A549 (cell line): ENCODE results near the gene CLASP2. TPM values are rescaled to one million over a fixed set of nuclear protein-coding genes. Genes with fewer than 3 reads are reported as not detected.
"Not testable (repeated sequence)": the region's sequence is repeated elsewhere in the genome, so short reads cannot be mapped to it uniquely, and the experiment has no call there.

Source experiments
- ATAC-seq, 2 experiments: fragments of 200-7000 bp in 1 of 2; fragments of >200 bp in 1 of 2; cut with Nextera tagmentation in 1 of 2; cut with Tn5 transposase in 1 of 2; 3 replicates each; pipeline versions ENCODE4 v1.8.0 to v1.9.1; 2018 to 2020; ENCODE audit warnings: mild to moderate bottlenecking in 1 of 2, moderate library complexity in 1 of 2
- CTCF ChIA-PET: fragments of 300-600 bp; sonication (Branson Sonifier 250); formaldehyde crosslinking; extraction: SDS; loops from one replicate; lab custom pipeline; 2021; ENCODE audit warnings: antibody characterized with exemption, inconsistent platforms; lab: Yijun Ruan, JAX
- POLR2A ChIA-PET: fragments of 350-600 bp; formaldehyde crosslinking; extraction: SDS; loops from one replicate; lab custom pipeline; 2021; ENCODE audit warnings: antibody characterized with exemption, inconsistent platforms; lab: Yijun Ruan, JAX
- DNase-seq, 2 experiments: peaks; one replicate each; pipeline versions ENCODE4 v3.0.0 to v3.0.0-alpha.2; 2011 to 2016; ENCODE audit warnings: low read depth in 1 of 2, low spot score in 1 of 2
- FAIRE-seq: peaks from 2 replicates; lab custom pipeline; 2011; peaks lifted over from hg19 to GRCh38; lab: Jason Lieb, UNC
- H3K27ac ChIP-seq, 2 experiments: fragments of >200 bp; sonication (Bioruptor Twin); formaldehyde crosslinking; 3 replicates each; pipeline ENCODE4 v1.5.1; 2016 to 2017
- H3K4me1 ChIP-seq: fragments of >200 bp; sonication (Bioruptor Twin); formaldehyde crosslinking; 3 replicates; pipeline ENCODE4 v1.6.1; 2016
- H3K4me2 ChIP-seq: fragments of >200 bp; sonication (Bioruptor Twin); formaldehyde crosslinking; 3 replicates; pipeline ENCODE4 v1.6.1; 2016
- H3K4me3 ChIP-seq: fragments of >200 bp; sonication (Bioruptor Twin); formaldehyde crosslinking; 3 replicates; pipeline ENCODE4 v1.5.1; 2016
- H3K9me3 ChIP-seq: fragments of >200 bp; sonication (Bioruptor Twin); formaldehyde crosslinking; 3 replicates; pipeline ENCODE4 v1.6.1; 2016
- BHLHE40 ChIP-seq: IDR thresholded peaks from 2 replicates; pipeline ENCODE4 v1.6.1; 2012; ENCODE audit warnings: low read depth, low read length, inconsistent platforms
- CBX2 ChIP-seq: fragments of 200-600 bp; sonication (generic); IDR thresholded peaks from 2 replicates; pipeline ENCODE4 v1.6.1; 2016; ENCODE audit warnings: low read depth, mild to moderate bottlenecking, borderline replicate concordance
- EHF ChIP-seq: fragments of 250-450 bp; sonication (Bioruptor Pico); IDR thresholded peaks from 2 replicates; pipeline ENCODE4 v1.5.0; 2020; ENCODE audit warnings: mild to moderate bottlenecking
- EP300 ChIP-seq, 2 experiments: fragments of >200 bp; sonication (Bioruptor Twin); formaldehyde crosslinking; IDR thresholded peaks; 2 replicates in 1 of 2; 3 replicates in 1 of 2; pipeline ENCODE4 v1.6.1; 2016 to 2017
- ESRRA ChIP-seq: fragments of 150-350 bp; IDR thresholded peaks from 2 replicates; pipeline ENCODE4 v1.6.1; 2014; ENCODE audit warnings: mild to moderate bottlenecking, low read length, borderline replicate concordance
- FOSB ChIP-seq: fragments of 250-450 bp; sonication (Bioruptor Pico); IDR thresholded peaks from 2 replicates; pipeline ENCODE4 v1.5.0; 2020; ENCODE audit warnings: mild to moderate bottlenecking, moderate library complexity
- FOSL2 ChIP-seq, 2 experiments: fragments of 450-650 bp in 1 of 2; fragments of >200 bp in 1 of 2; sonication (Bioruptor Twin) in 1 of 2; formaldehyde crosslinking; IDR thresholded peaks; 2 replicates each; pipeline versions ENCODE4 v1.5.0 to v1.6.1; 2016 to 2020; ENCODE audit warnings: mild to moderate bottlenecking in 1 of 2, moderate library complexity in 1 of 2
- GATA3 ChIP-seq: IDR thresholded peaks from 2 replicates; pipeline ENCODE4 v1.6.1; 2012; ENCODE audit warnings: borderline replicate concordance
- HOXA7 ChIP-seq: fragments of 250-450 bp; sonication (Bioruptor Pico); IDR thresholded peaks from 2 replicates; pipeline ENCODE4 v1.5.0; 2020; ENCODE audit warnings: mild to moderate bottlenecking, moderate library complexity
- HOXB13 ChIP-seq: fragments of 250-450 bp; sonication (Bioruptor Pico); IDR thresholded peaks from 2 replicates; pipeline ENCODE4 v1.5.0; 2020; ENCODE audit warnings: low read depth, mild to moderate bottlenecking, moderate library complexity
- HOXB5 ChIP-seq: fragments of 250-450 bp; sonication (Bioruptor Pico); IDR thresholded peaks from 2 replicates; pipeline ENCODE4 v1.5.0; 2020; ENCODE audit warnings: mild to moderate bottlenecking, moderate library complexity
- MAFK ChIP-seq: fragments of 450-650 bp; IDR thresholded peaks from 2 replicates; pipeline ENCODE4 v1.6.1; 2014; ENCODE audit not compliant: partially characterized antibody
- NFE2L2 ChIP-seq: fragments of 150-350 bp; conservative IDR thresholded peaks from 2 replicates; pipeline ENCODE4 v1.6.1; 2014; ENCODE audit warnings: low read length
- NPAS2 ChIP-seq: fragments of 250-450 bp; sonication (Bioruptor Pico); IDR thresholded peaks from 2 replicates; pipeline ENCODE4 v1.8.0; 2022; ENCODE audit warnings: mild to moderate bottlenecking, moderate library complexity, borderline replicate concordance
- NR3C1 ChIP-seq: fragments of >200 bp; sonication (Bioruptor Twin); formaldehyde crosslinking; IDR thresholded peaks from 3 replicates; pipeline ENCODE4 v1.6.1; 2017
- RFX5 ChIP-seq: fragments of 450-650 bp; IDR thresholded peaks from 2 replicates; pipeline ENCODE4 v1.7.1; 2014; ENCODE audit warnings: antibody characterized with exemption, mild to moderate bottlenecking, moderate library complexity
- RNF2 ChIP-seq: fragments of 200-600 bp; sonication (generic); IDR thresholded peaks from 2 replicates; pipeline ENCODE4 v1.6.1; 2016; ENCODE audit warnings: low read depth, mild to moderate bottlenecking, antibody characterized with exemption, moderate library complexity, borderline replicate concordance
- TP53 ChIP-seq: fragments of 250-450 bp; sonication (Bioruptor Pico); IDR thresholded peaks from 2 replicates; pipeline ENCODE4 v1.5.0; 2021; ENCODE audit warnings: mild to moderate bottlenecking, moderate library complexity
- ZC3H11A ChIP-seq: fragments of 450-650 bp; IDR thresholded peaks from 2 replicates; pipeline ENCODE4 v1.6.1; 2014; ENCODE audit warnings: antibody characterized with exemption, mild to moderate bottlenecking
- WGBS: methylation state at CpG from one replicate; pipeline ENCODE4 v1.1.6; 2017; ENCODE audit errors: missing lambda C conversion rate; 5-methylcytosine and 5-hydroxymethylcytosine counted together
- polyA plus RNA-seq, 4 experiments: library from polyadenylated mRNA; depleted of rRNA in 3 of 4; stranded (reverse); fragments of >200 nt; fragmentation: RNase III in 1 of 4; extraction: RNeasy Plus Mini Kit Qiagen cat#74134 plus additional on column Dnase treatment in 1 of 4; gene quantifications; 2 replicates in 3 of 4; 3 replicates in 1 of 4; pipeline ENCODE4 v1.2.3, GENCODE V29; 2011 to 2017
- TF ChIP-seq, protein P1 (sequence below): fragments of 150-350 bp; IDR thresholded peaks from 2 replicates; pipeline ENCODE4 v1.6.1; 2014; ENCODE audit warnings: low read depth, mild to moderate bottlenecking, low read length
- TF ChIP-seq, protein P2 (sequence below): fragments of >200 bp; sonication (Bioruptor Twin); formaldehyde crosslinking; IDR thresholded peaks from 3 replicates; pipeline ENCODE4 v1.5.1; 2016
- TF ChIP-seq, protein P3 (sequence below): IDR thresholded peaks from 2 replicates; pipeline ENCODE4 v1.6.1; 2012
- TF ChIP-seq, protein P4 (sequence below): fragments of 250-450 bp; sonication (Bioruptor Pico); IDR thresholded peaks from 2 replicates; pipeline ENCODE4 v1.5.0; 2021; ENCODE audit warnings: mild to moderate bottlenecking, moderate library complexity, borderline replicate concordance

The CLASP2 gene
- polyA plus RNA-seq, 2 of the 4 experiments (the other 2 are of a cell fraction), result 18.1 to 66.5 TPM

DNA sequence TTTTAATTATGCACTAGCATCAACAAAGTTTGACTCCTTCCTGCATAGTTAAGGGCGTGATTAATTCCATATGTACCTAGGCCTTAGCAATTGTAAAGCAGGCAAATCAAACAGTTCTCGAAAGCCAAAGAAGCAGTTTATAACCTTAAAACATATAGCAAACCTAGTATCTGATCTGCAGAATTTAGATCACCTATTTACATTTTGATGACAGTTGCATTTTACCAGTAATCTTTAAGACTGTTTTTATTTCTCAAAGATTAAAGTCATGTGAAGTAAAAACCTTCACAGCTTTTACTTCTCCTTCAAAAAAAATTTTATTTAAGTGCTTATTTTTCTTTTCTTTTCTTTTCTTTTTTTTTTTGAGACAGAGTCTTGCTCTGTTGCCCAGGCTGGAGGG is 257.0 kb downstream of the CLASP2 start:
- H3K4me2 ChIP-seq, result no peak overlapping the region
- ChIA-PET CTCF (no interaction called here), POLR2A (no interaction called here)
- FAIRE-seq (no peak), DNase-seq (no peak), ATAC-seq (no peak)
- peaks cover 16% of the 10 kb centered on the region for H3K9me3 ChIP-seq
- H3K4me1 ChIP-seq, result no peaks in the 10 kb centered on the region
- H3K4me3 ChIP-seq, result no peak overlapping the region
- H3K27ac ChIP-seq, result no peak overlapping the region
- 81% methylated on average over 2 of the region's 2 CpGs for WGBS
- no peak for TF ChIP-seq GATA3
- TF ChIP-seq MAFK, result peak; percentile 66

DNA sequence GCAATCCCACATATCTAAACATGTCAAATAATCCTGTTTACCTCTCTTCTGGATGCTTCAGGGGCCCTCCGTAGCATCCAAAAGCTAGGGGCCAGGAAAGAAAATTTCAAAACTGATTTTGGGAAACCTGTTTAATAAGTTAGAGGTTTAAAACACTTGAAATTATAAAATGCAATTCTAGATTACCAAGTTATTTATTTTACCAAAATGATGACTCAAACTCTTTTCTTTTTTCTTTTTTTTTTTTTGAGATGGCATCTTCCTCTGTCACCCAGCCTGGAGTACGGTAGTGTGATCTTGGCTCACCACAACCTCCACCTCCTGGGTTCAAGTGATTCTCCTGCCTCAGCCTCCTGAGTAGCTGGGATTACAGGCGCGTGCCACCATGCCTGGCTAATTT is 258.5 kb downstream of the CLASP2 start:
- H3K4me1 ChIP-seq, POLR2A ChIA-PET, FAIRE-seq, H3K4me2 ChIP-seq, DNase-seq, H3K4me3 ChIP-seq, ATAC-seq, H3K27ac ChIP-seq, CTCF ChIA-PET: not testable (repeated sequence)
- peaks cover 16% of the 10 kb centered on the region for H3K9me3 ChIP-seq
- WGBS, result 82% methylated on average over 4 of the region's 4 CpGs

DNA sequence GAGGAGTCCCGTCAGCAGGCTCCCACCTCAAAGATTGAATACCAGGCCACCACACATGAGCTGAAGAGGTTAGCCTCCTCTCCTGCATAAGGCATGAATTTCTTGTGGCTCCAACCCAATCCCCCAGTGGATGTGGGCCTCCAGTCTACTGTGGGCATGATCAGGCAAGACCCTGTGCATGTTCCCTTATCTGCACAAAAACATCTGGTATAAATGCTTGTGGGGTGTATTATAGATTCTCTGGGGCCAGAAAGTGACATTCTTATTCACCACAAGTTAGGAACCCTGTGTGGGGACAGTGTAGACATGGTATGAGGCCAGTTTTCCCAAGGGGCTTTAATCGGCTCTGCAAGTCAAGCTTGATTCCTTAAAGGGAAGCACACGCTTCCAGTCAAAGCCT is 259.6 kb downstream of the CLASP2 start:
- DNase-seq, result no peak
- H3K4me2 ChIP-seq, result no peak overlapping the region
- 89% methylated on average over 3 of the region's 3 CpGs for WGBS
- FAIRE-seq, result no peak
- ChIA-PET POLR2A (no interaction called here), CTCF (no interaction called here)
- no peak for ATAC-seq
- peaks cover 16% of the 10 kb centered on the region for H3K9me3 ChIP-seq
- TF ChIP-seq ESRRA (no peak), FOSL2 (IDR thresholded peaks at IDR 0.05) (no peak), FOSL2 (CRISPR knock-in tag; IDR thresholded peaks at IDR 0.05) (no peak)
- no peak overlapping the region for H3K27ac ChIP-seq
- H3K4me3 ChIP-seq, result no peak overlapping the region
- no peaks in the 10 kb centered on the region for H3K4me1 ChIP-seq

DNA sequence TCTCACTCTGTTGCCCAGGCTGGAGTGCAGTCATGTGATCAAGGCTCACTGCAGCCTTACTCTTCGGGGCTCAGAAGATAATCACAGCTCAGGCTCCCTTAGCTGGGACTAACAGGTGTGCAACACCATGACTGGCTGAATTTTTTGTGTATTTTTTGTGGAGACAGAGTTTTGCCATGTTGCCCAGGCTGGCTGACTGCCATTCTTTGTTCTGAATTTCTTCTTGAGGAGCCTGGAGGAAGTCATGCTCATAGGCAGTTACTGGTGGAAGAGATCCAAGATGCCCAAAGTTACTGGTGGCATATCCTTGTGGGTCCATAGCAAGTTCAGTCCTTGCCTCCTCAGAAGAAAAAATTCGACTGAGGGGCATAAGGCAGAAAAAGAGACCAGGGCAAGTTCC is 261.3 kb downstream of the CLASP2 start:
- FAIRE-seq, result no peak
- Histone ChIP-seq H3K9me3 (peaks cover 16% of the 10 kb centered on the region), H3K4me3 (no peak overlapping the region), H3K4me1 (no peaks in the 10 kb centered on the region), H3K27ac (no peak overlapping the region), H3K4me2 (no peak overlapping the region)
- TF ChIP-seq EP300 (IDR thresholded peaks at IDR 0.05) (no peak), HOXA7 (CRISPR knock-in tag) (no peak), RFX5 (no peak), HOXB13 (CRISPR knock-in tag) (no peak), HOXB5 (CRISPR knock-in tag) (no peak)
- TF ChIP-seq, protein P1, sequence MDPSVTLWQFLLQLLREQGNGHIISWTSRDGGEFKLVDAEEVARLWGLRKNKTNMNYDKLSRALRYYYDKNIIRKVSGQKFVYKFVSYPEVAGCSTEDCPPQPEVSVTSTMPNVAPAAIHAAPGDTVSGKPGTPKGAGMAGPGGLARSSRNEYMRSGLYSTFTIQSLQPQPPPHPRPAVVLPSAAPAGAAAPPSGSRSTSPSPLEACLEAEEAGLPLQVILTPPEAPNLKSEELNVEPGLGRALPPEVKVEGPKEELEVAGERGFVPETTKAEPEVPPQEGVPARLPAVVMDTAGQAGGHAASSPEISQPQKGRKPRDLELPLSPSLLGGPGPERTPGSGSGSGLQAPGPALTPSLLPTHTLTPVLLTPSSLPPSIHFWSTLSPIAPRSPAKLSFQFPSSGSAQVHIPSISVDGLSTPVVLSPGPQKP, result no peak
- no peak for DNase-seq
- CTCF ChIA-PET, result no interaction called here
- POLR2A ChIA-PET, result no interaction called here
- 3% methylated on average over 2 of the region's 2 CpGs for WGBS
- no peak for ATAC-seq

DNA sequence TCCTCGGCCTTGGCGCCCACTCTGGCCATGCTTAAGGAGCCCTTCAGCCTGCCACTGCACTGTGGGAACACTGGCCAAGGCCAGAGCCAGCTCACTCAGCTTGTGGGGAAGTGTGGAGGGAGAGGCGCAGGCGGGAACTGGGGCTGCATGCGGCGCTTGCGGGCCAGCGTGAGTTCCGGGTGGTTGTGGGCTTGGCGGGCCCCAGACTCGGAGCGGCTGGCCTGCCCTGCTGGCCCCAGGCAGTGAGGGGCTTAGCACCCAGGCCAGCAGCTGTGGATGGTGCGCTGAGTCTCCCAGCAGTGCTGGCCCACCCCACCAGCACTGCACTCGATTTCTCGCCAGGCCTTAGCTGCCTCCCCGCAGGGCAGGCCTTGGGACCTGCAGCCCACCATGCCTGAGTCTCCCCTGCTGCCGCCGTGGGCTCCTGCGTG is 264.7 kb downstream of the CLASP2 start:
- CTCF ChIA-PET, result interaction anchor here (1.3 kb wide), 1 partner anchor 13 kb away, joined by 3 read pairs; no protein-coding TSS in a partner anchor
- DNase-seq, result no peak
- Histone ChIP-seq H3K4me3 (no peak overlapping the region), H3K27ac (no peak overlapping the region), H3K9me3 (peaks cover 4% of the 10 kb centered on the region; the same call in 1 of the 3 replicates), H3K4me2 (no peak overlapping the region), H3K4me1 (no peaks in the 10 kb centered on the region)
- 86% methylated on average over 14 of the region's 19 CpGs for WGBS
- no peak for FAIRE-seq
- POLR2A ChIA-PET, result no interaction called here
- ATAC-seq, result no peak
- TF ChIP-seq HOXB13 (CRISPR knock-in tag) (no peak), FOSB (CRISPR knock-in tag) (no peak), NFE2L2 (no peak), HOXA7 (CRISPR knock-in tag) (no peak), BHLHE40 (no peak), TP53 (CRISPR knock-in tag) (no peak), RNF2 (no peak), GATA3 (no peak), NPAS2 (CRISPR knock-in tag) (no peak), ZC3H11A (no peak), EHF (CRISPR knock-in tag) (no peak), CBX2 (no peak), NR3C1 (no peak), EP300 (IDR thresholded peaks at IDR 0.05) (no peak)
- TF ChIP-seq, protein P2, sequence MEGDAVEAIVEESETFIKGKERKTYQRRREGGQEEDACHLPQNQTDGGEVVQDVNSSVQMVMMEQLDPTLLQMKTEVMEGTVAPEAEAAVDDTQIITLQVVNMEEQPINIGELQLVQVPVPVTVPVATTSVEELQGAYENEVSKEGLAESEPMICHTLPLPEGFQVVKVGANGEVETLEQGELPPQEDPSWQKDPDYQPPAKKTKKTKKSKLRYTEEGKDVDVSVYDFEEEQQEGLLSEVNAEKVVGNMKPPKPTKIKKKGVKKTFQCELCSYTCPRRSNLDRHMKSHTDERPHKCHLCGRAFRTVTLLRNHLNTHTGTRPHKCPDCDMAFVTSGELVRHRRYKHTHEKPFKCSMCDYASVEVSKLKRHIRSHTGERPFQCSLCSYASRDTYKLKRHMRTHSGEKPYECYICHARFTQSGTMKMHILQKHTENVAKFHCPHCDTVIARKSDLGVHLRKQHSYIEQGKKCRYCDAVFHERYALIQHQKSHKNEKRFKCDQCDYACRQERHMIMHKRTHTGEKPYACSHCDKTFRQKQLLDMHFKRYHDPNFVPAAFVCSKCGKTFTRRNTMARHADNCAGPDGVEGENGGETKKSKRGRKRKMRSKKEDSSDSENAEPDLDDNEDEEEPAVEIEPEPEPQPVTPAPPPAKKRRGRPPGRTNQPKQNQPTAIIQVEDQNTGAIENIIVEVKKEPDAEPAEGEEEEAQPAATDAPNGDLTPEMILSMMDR, result no peak
- TF ChIP-seq, protein P3, sequence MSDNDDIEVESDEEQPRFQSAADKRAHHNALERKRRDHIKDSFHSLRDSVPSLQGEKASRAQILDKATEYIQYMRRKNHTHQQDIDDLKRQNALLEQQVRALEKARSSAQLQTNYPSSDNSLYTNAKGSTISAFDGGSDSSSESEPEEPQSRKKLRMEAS, result no peak
- TF ChIP-seq, protein P4, sequence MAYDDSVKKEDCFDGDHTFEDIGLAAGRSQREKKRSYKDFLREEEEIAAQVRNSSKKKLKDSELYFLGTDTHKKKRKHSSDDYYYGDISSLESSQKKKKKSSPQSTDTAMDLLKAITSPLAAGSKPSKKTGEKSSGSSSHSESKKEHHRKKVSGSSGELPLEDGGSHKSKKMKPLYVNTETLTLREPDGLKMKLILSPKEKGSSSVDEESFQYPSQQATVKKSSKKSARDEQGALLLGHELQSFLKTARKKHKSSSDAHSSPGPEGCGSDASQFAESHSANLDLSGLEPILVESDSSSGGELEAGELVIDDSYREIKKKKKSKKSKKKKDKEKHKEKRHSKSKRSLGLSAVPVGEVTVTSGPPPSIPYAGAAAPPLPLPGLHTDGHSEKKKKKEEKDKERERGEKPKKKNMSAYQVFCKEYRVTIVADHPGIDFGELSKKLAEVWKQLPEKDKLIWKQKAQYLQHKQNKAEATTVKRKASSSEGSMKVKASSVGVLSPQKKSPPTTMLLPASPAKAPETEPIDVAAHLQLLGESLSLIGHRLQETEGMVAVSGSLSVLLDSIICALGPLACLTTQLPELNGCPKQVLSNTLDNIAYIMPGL (CRISPR knock-in tag), result no peak
